Fibroblast of lung (primary cell): ENCODE data around the gene WNT5B. TPM values are rescaled to one million over a fixed set of nuclear protein-coding genes. Genes with fewer than 3 reads are reported as not detected.

ENCODE experiments used
- DNase-seq, 2 donors: peaks; one replicate each; pipeline versions ENCODE4 v3.0.0 to v3.0.0-alpha.2; 2010; ENCODE audit warnings: low read depth in 2 of 2
- H2AFZ ChIP-seq: 2 replicates; pipeline ENCODE4 v1.5.1; 2012; ENCODE audit warnings: low read length, control low read depth, inconsistent platforms
- H3K27ac ChIP-seq: 2 replicates; pipeline ENCODE4 v1.5.1; 2011; ENCODE audit warnings: low read length, control low read depth; ENCODE audit not compliant: insufficient read depth
- H3K27me3 ChIP-seq: 2 replicates; pipeline ENCODE4 v1.5.1; 2011; ENCODE audit warnings: mild to moderate bottlenecking, low read length; ENCODE audit not compliant: control insufficient read depth, insufficient read depth
- H3K36me3 ChIP-seq: 2 replicates; pipeline ENCODE4 v1.5.1; 2011; ENCODE audit warnings: low read length; ENCODE audit not compliant: control insufficient read depth, insufficient read depth
- H3K4me1 ChIP-seq: 2 replicates; pipeline ENCODE4 v1.5.1; 2011; ENCODE audit warnings: low read length; ENCODE audit not compliant: control insufficient read depth, insufficient read depth; ENCODE audit errors: extremely low read depth
- H3K4me2 ChIP-seq: 2 replicates; pipeline ENCODE4 v1.5.1; 2011; ENCODE audit warnings: low read length, control low read depth; ENCODE audit not compliant: insufficient read depth; ENCODE audit errors: extremely low read depth
- H3K4me3 ChIP-seq, 4 experiments: fragments of 200-600 bp in 1 of 4; sonication (generic) in 1 of 4; replicated peaks in 1 of 4; 2 replicates each; pipeline ENCODE4 v1.5.1; 2011 to 2016; ENCODE audit warnings: low read length in 4 of 4, low read depth in 3 of 4, mild to moderate bottlenecking in 3 of 4, control low read depth in 2 of 4, inconsistent platforms in 1 of 4, mixed read lengths in 1 of 4; ENCODE audit not compliant: insufficient read depth in 1 of 4; ENCODE audit errors: control extremely low read depth in 1 of 4
- H3K79me2 ChIP-seq: 2 replicates; pipeline ENCODE4 v1.5.1; 2012; ENCODE audit warnings: mild to moderate bottlenecking, low read length, inconsistent platforms; ENCODE audit not compliant: control insufficient read depth, insufficient read depth
- H3K9ac ChIP-seq: 2 replicates; pipeline ENCODE4 v1.5.1; 2011; ENCODE audit warnings: mild to moderate bottlenecking, low read length, control low read depth; ENCODE audit not compliant: insufficient read depth
- H3K9me3 ChIP-seq: 2 replicates; pipeline ENCODE4 v1.5.1; 2012; ENCODE audit warnings: low read depth, low read length; ENCODE audit not compliant: control insufficient read depth, insufficient read depth
- H4K20me1 ChIP-seq: 2 replicates; pipeline ENCODE4 v1.5.1; 2011; ENCODE audit warnings: low read length; ENCODE audit not compliant: control insufficient read depth, insufficient read depth; ENCODE audit errors: extremely low read depth
- EZH2 ChIP-seq: IDR thresholded peaks from 2 replicates; pipeline ENCODE4 v1.5.1; 2012; ENCODE audit warnings: low read length, control low read depth, mild to moderate bottlenecking; ENCODE audit errors: missing control alignments
- polyA plus RNA-seq, 2 donors: library from polyadenylated mRNA; depleted of rRNA in 1 of 2; stranded (reverse) in 1 of 2; unstranded in 1 of 2; fragments of >200 nt; gene quantifications; 2 replicates each; pipeline ENCODE4 v1.2.1, GENCODE V29; 2011 to 2012; ENCODE audit warnings: missing spikeins in 1 of 2
- total RNA-seq: library from RNA; depleted of rRNA; stranded (reverse); fragments of >200 nt; gene quantifications from 2 replicates; pipeline ENCODE4 v1.2.1, GENCODE V29; 2014
- TF ChIP-seq, protein P1 (sequence below), 2 donors: IDR thresholded peaks in 1 of 2; conservative IDR thresholded peaks in 1 of 2; 1 replicate in 1 of 2; 2 replicates in 1 of 2; pipeline ENCODE4 v1.5.1; 2011 to 2012; ENCODE audit warnings: low read length in 2 of 2, control low read depth in 1 of 2, inconsistent platforms in 1 of 2, low read depth in 1 of 2, mild to moderate bottlenecking in 1 of 2

WNT5B gene
- total and polyA plus RNA-seq, 2 donors (not counting 1 experiment from before 2014, with no cell fraction given): 46.9 to 105 TPM

DNA sequence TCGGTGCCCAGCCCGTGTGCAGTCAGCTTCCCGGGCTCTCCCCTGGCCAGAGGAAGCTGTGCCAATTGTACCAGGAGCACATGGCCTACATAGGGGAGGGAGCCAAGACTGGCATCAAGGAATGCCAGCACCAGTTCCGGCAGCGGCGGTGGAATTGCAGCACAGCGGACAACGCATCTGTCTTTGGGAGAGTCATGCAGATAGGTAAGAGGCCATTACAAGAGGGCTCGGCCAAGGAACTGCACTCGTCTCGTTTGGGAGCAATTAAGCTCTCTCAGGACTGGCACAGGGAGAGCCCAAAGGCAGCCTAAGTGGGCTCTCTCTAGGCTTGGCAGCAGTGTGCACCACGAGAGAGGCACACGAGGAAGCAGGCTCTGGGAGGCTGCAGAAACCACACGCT, 3.7 kb downstream of the WNT5B start:
- Histone ChIP-seq H3K9me3 (no peaks in the 10 kb centered on the region), H3K79me2 (peaks cover 5% of the 10 kb centered on the region), H3K27me3 (no peaks in the 10 kb centered on the region), H3K9ac (no peak overlapping the region), H2AFZ (no peak overlapping the region), H3K4me1 (peaks cover 9% of the 10 kb centered on the region), H3K4me3 (no peak overlapping the region), H3K27ac (no peak overlapping the region), H3K4me2 (no peak overlapping the region), H3K36me3 (peaks cover 4% of the 10 kb centered on the region), H4K20me1 (no peaks in the 10 kb centered on the region)
- TF ChIP-seq, protein P1, sequence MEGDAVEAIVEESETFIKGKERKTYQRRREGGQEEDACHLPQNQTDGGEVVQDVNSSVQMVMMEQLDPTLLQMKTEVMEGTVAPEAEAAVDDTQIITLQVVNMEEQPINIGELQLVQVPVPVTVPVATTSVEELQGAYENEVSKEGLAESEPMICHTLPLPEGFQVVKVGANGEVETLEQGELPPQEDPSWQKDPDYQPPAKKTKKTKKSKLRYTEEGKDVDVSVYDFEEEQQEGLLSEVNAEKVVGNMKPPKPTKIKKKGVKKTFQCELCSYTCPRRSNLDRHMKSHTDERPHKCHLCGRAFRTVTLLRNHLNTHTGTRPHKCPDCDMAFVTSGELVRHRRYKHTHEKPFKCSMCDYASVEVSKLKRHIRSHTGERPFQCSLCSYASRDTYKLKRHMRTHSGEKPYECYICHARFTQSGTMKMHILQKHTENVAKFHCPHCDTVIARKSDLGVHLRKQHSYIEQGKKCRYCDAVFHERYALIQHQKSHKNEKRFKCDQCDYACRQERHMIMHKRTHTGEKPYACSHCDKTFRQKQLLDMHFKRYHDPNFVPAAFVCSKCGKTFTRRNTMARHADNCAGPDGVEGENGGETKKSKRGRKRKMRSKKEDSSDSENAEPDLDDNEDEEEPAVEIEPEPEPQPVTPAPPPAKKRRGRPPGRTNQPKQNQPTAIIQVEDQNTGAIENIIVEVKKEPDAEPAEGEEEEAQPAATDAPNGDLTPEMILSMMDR (conservative IDR thresholded peaks at IDR 0.05 in 1 of 2, IDR thresholded peaks at IDR 0.05 in 1 of 2; ENCODE audit: low read depth in 1 of 2, low read length in 2 of 2): no peak
- TF ChIP-seq EZH2: no peak
- no peak for DNase-seq

DNA sequence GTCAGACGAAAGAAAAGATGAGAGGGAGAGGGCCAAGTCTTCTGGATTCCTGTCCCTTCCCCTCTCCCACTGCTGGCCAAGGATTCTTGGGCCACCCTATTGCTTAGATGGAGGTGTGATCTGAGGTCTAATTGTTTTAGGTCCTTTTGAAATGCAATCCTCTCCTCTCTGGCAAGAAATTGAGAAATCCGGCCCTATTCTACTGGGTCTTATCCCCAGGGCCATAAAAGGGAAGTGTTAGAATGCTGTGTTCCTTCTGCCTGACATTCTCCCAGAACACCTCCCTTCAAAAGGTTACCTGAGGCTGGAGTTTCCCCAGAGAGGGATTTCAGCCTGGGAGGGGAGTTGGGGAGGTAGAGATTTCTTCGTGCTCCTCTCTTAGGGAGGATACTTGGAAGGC, 4.4 kb downstream of the WNT5B start:
- Histone ChIP-seq H3K27me3 (no peaks in the 10 kb centered on the region), H3K4me3 (no peak overlapping the region), H2AFZ (no peak overlapping the region), H4K20me1 (no peaks in the 10 kb centered on the region), H3K9ac (no peak overlapping the region), H3K4me1 (peaks cover 9% of the 10 kb centered on the region), H3K9me3 (no peaks in the 10 kb centered on the region), H3K4me2 (no peak overlapping the region), H3K79me2 (peaks cover 7% of the 10 kb centered on the region), H3K27ac (no peak overlapping the region), H3K36me3 (peaks cover 2% of the 10 kb centered on the region)
- no peak for DNase-seq
- TF ChIP-seq, protein P1 (conservative IDR thresholded peaks at IDR 0.05 in 1 of 2, IDR thresholded peaks at IDR 0.05 in 1 of 2; ENCODE audit: low read depth in 1 of 2, low read length in 2 of 2): no peak
- TF ChIP-seq EZH2: no peak

DNA sequence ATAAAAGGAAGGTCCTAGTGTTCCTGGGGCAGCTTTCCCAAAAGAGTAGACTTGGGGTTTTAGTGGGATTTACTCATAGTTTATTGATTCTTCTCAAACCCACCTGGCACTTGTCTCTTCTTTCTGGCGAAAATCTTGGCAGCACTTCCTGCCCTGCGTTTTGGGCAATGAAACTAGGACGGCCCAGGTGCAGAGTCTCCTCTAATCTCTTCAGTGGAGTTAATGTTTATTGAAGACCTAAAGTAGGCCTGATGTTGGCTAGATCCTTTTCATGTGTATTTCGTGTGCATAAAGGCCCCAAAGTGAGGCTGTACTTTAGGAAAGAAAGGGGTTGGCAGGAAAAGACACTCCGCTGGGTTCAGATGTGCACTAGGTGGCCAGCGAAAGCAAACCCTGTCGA, 5.1 kb downstream of the WNT5B start:
- H3K36me3 ChIP-seq: peaks cover 4% of the 10 kb centered on the region
- no peak overlapping the region for H3K27ac ChIP-seq
- no peak overlapping the region for H3K9ac ChIP-seq
- peaks cover 5% of the 10 kb centered on the region for H3K79me2 ChIP-seq
- H3K27me3 ChIP-seq: no peaks in the 10 kb centered on the region
- no peak overlapping the region for H2AFZ ChIP-seq
- H3K4me3 ChIP-seq: no peak overlapping the region
- H3K4me1 ChIP-seq: peaks cover 7% of the 10 kb centered on the region
- no peak overlapping the region for H3K4me2 ChIP-seq
- no peak for DNase-seq
- H4K20me1 ChIP-seq: no peaks in the 10 kb centered on the region
- TF ChIP-seq, protein P1 (conservative IDR thresholded peaks at IDR 0.05 in 1 of 2, IDR thresholded peaks at IDR 0.05 in 1 of 2; ENCODE audit: low read depth in 1 of 2, low read length in 2 of 2): no peak
- TF ChIP-seq EZH2: no peak
- H3K9me3 ChIP-seq: no peaks in the 10 kb centered on the region
